Trophoblast cell (in vitro differentiated cells and primary cell): ENCODE data around the gene G3BP2.

Experiments used
- DNase-seq, 2 donors: peaks; one replicate each; pipeline ENCODE4 v3.0.0-alpha.2; 2016
- H2AFZ ChIP-seq: 2 replicates; pipeline ENCODE4 v1.6.1; 2013; ENCODE audit warnings: low read length, moderate library complexity, mild to moderate bottlenecking; ENCODE audit not compliant: insufficient read depth, poor library complexity
- H2AK5ac ChIP-seq: 2 replicates; pipeline ENCODE4 v1.6.1; 2013; ENCODE audit warnings: mild to moderate bottlenecking, low read length
- H2BK120ac ChIP-seq: 2 replicates; pipeline ENCODE4 v1.6.1; 2013; ENCODE audit warnings: low read length, mild to moderate bottlenecking, moderate library complexity; ENCODE audit not compliant: insufficient read depth, poor library complexity
- H2BK12ac ChIP-seq: 2 replicates; pipeline ENCODE4 v1.6.1; 2013; ENCODE audit warnings: mild to moderate bottlenecking, low read length, moderate library complexity
- H2BK5ac ChIP-seq: 2 replicates; pipeline ENCODE4 v1.6.1; 2013; ENCODE audit warnings: low read length, low read depth, moderate library complexity, mild to moderate bottlenecking; ENCODE audit not compliant: poor library complexity
- H3K14ac ChIP-seq: 2 replicates; pipeline ENCODE4 v1.6.1; 2013; ENCODE audit warnings: mild to moderate bottlenecking, low read length
- H3K18ac ChIP-seq: 2 replicates; pipeline ENCODE4 v1.6.1; 2013; ENCODE audit warnings: mild to moderate bottlenecking, low read length
- H3K23ac ChIP-seq: 2 replicates; pipeline ENCODE4 v1.6.1; 2013; ENCODE audit warnings: low read length
- H3K27ac ChIP-seq: 2 replicates; pipeline ENCODE4 v1.5.1; 2013; ENCODE audit warnings: low read depth, mild to moderate bottlenecking, inconsistent platforms, low read length, moderate library complexity
- H3K27me3 ChIP-seq: 2 replicates; pipeline ENCODE4 v1.6.1; 2013; ENCODE audit warnings: inconsistent platforms, mild to moderate bottlenecking, low read length, moderate library complexity; ENCODE audit not compliant: insufficient read depth
- H3K36me3 ChIP-seq, 2 experiments: 1 replicate in 1 of 2; 2 replicates in 1 of 2; pipeline ENCODE4 v1.6.1; 2013; ENCODE audit warnings: low read length in 2 of 2, mild to moderate bottlenecking in 2 of 2, moderate library complexity in 1 of 2; ENCODE audit not compliant: insufficient read depth in 2 of 2, control insufficient read depth in 1 of 2
- H3K4ac ChIP-seq: 2 replicates; pipeline ENCODE4 v1.6.1; 2013; ENCODE audit warnings: low read depth, mild to moderate bottlenecking, low read length, moderate library complexity
- H3K4me1 ChIP-seq, 2 experiments: 1 replicate in 1 of 2; 2 replicates in 1 of 2; pipeline ENCODE4 v1.6.1; 2013; ENCODE audit warnings: low read length in 2 of 2, mild to moderate bottlenecking in 2 of 2, moderate library complexity in 1 of 2; ENCODE audit not compliant: insufficient read depth in 2 of 2, control insufficient read depth in 1 of 2
- H3K4me2 ChIP-seq: 2 replicates; pipeline ENCODE4 v1.6.1; 2013; ENCODE audit warnings: inconsistent platforms, mild to moderate bottlenecking, low read length, moderate library complexity
- H3K4me3 ChIP-seq: 2 replicates; pipeline ENCODE4 v1.5.1; 2013; ENCODE audit warnings: mild to moderate bottlenecking, low read depth, low read length, inconsistent platforms
- H3K79me1 ChIP-seq: one replicate; pipeline ENCODE4 v1.6.1; 2013; ENCODE audit warnings: low read length
- H3K79me2 ChIP-seq: 2 replicates; pipeline ENCODE4 v1.6.1; 2013; ENCODE audit warnings: low read length, mild to moderate bottlenecking; ENCODE audit not compliant: control insufficient read depth, insufficient read depth, poor library complexity
- H3K9ac ChIP-seq: 2 replicates; pipeline ENCODE4 v1.6.1; 2013; ENCODE audit warnings: mild to moderate bottlenecking, low read length
- H3K9me3 ChIP-seq: 2 replicates; pipeline ENCODE4 v1.6.1; 2013; ENCODE audit warnings: low read depth, mild to moderate bottlenecking, control low read depth, inconsistent platforms, low read length; ENCODE audit not compliant: insufficient read depth
- H4K12ac ChIP-seq: 2 replicates; pipeline ENCODE4 v1.6.1; 2013; ENCODE audit warnings: low read depth, mild to moderate bottlenecking, low read length, moderate library complexity
- H4K8ac ChIP-seq: 2 replicates; pipeline ENCODE4 v1.6.1; 2013; ENCODE audit warnings: low read depth, mild to moderate bottlenecking, low read length, moderate library complexity
- H4K91ac ChIP-seq: one replicate; pipeline ENCODE4 v1.6.1; 2013; ENCODE audit warnings: low read depth, mild to moderate bottlenecking, low read length, moderate library complexity
- WGBS: extraction: QIAGEN DNeasy Blood & Tissue Kit; methylation state at CpG from one replicate; pipeline ENCODE4 v1.1.7; 2013; ENCODE audit warnings: missing lambda C conversion rate; ENCODE audit not compliant: insufficient read length, insufficient coverage; ENCODE audit errors: extremely low coverage; 5-methylcytosine and 5-hydroxymethylcytosine counted together

Gene G3BP2

DNA sequence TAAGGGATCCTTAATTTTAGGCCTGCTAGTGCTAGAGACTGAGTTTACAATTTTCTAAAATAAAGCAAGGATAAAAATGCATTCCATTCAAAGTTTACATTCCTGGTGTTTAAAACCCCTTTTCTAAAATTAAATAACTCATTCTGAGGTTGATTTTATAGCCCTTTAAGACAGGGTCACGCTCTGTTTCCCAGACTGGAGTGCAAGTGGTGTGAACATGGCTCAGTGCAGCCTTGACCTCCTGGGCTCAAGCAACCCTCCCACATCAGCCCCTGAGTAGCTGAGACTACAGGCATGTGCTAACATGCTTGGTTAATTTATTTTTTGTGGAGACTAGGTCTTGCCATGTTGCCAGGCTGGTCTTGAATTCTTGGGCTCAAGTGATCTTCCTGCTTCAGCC lies 36.0 kb downstream of the G3BP2 start:
- Histone ChIP-seq H3K27ac (no peak overlapping the region), H3K79me2 (no peaks in the 10 kb centered on the region), H2BK5ac (no peak overlapping the region), H3K18ac (no peak overlapping the region), H3K23ac (no peak overlapping the region), H4K8ac (no peak overlapping the region), H3K79me1 (no peaks in the 10 kb centered on the region), H4K91ac (no peak overlapping the region), H2BK12ac (no peak overlapping the region), H3K14ac (no peak overlapping the region), H3K9me3 (no peaks in the 10 kb centered on the region), H2BK120ac (no peak overlapping the region), H3K4ac (no peak overlapping the region), H4K12ac (no peak overlapping the region), H3K27me3 (no peaks in the 10 kb centered on the region), H3K36me3 (peaks cover 0 to 3% of the 10 kb centered on the region in 2 experiments), H2AK5ac (no peak overlapping the region), H3K4me2 (no peak overlapping the region), H2AFZ (no peak overlapping the region), H3K9ac (no peak overlapping the region), H3K4me1 (no peaks in the 10 kb centered on the region), H3K4me3 (no peak overlapping the region)
- DNase-seq: no peak
- no CpG with 5 or more reads among the region's 1 CpG for WGBS

DNA sequence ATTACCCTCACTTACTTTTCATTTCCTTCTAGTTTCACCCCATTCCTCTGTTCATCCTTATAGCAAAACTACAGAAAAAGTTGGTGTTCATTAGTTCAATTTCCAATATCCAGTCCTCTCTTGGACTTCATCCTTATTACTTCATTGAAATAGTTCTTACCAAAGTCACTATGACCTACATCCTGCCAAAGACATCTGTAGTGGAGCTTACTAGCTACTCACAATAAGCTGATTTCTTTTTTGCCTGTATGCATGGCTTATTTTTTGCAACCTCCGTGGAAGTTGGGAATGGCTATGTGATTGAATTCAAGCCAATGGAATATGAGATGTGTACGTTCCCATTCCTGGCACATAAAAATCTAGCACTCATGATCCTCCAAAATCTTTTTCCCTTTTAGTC lies 38.3 kb downstream of the G3BP2 start:
- H3K18ac ChIP-seq: no peak overlapping the region
- no peak overlapping the region for H2BK12ac ChIP-seq
- no peak overlapping the region for H3K23ac ChIP-seq
- no peaks in the 10 kb centered on the region for H3K27me3 ChIP-seq
- H4K8ac ChIP-seq: no peak overlapping the region
- H4K91ac ChIP-seq: no peak overlapping the region
- H2AFZ ChIP-seq: no peak overlapping the region
- no peak overlapping the region for H3K4me3 ChIP-seq
- WGBS: no CpG with 5 or more reads among the region's 2 CpGs
- H3K4me1 ChIP-seq: peaks cover 3 to 4% of the 10 kb centered on the region in 2 experiments
- H3K4ac ChIP-seq: no peak overlapping the region
- no peak overlapping the region for H3K14ac ChIP-seq
- no peak overlapping the region for H3K9ac ChIP-seq
- H2BK5ac ChIP-seq: no peak overlapping the region
- no peak overlapping the region for H2AK5ac ChIP-seq
- no peak overlapping the region for H4K12ac ChIP-seq
- no peaks in the 10 kb centered on the region for H3K79me1 ChIP-seq
- H3K36me3 ChIP-seq: no peaks in the 10 kb centered on the region
- H2BK120ac ChIP-seq: no peak overlapping the region
- no peaks in the 10 kb centered on the region for H3K79me2 ChIP-seq
- no peak overlapping the region for H3K27ac ChIP-seq
- no peak for DNase-seq
- H3K9me3 ChIP-seq: no peaks in the 10 kb centered on the region
- no peak overlapping the region for H3K4me2 ChIP-seq

DNA sequence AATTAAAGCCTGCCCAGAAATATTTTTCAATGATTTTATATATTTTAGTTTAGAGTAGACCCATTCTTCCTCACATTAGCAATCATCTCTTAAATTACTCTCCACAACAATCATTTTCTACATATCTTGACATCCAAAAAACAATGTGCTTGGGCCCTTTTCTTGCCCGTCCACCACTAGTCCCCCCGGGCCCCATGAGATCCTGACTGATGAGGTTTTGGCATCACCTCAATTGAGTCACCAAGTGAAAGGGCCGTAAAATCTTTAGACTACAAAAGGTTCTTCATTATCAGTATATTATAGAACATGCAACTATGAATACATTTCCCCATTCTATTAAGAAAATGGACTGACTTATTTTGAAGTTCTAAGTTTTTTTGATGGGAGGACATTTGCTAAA lies 38.9 kb downstream of the G3BP2 start:
- Histone ChIP-seq H2BK12ac (no peak overlapping the region), H4K8ac (no peak overlapping the region), H3K4me1 (peaks cover 3 to 4% of the 10 kb centered on the region in 2 experiments), H3K27me3 (no peaks in the 10 kb centered on the region), H3K4me3 (no peak overlapping the region), H3K23ac (no peak overlapping the region), H3K18ac (no peak overlapping the region), H3K79me2 (no peaks in the 10 kb centered on the region), H3K9ac (no peak overlapping the region), H2AFZ (no peak overlapping the region), H3K36me3 (no peaks in the 10 kb centered on the region), H3K9me3 (no peaks in the 10 kb centered on the region), H2BK120ac (no peak overlapping the region), H2AK5ac (no peak overlapping the region), H3K79me1 (no peaks in the 10 kb centered on the region), H2BK5ac (no peak overlapping the region), H4K91ac (no peak overlapping the region), H3K4me2 (no peak overlapping the region), H4K12ac (no peak overlapping the region), H3K4ac (no peak overlapping the region), H3K27ac (no peak overlapping the region), H3K14ac (no peak overlapping the region)
- WGBS: no CpG with 5 or more reads among the region's 3 CpGs
- DNase-seq: no peak

DNA sequence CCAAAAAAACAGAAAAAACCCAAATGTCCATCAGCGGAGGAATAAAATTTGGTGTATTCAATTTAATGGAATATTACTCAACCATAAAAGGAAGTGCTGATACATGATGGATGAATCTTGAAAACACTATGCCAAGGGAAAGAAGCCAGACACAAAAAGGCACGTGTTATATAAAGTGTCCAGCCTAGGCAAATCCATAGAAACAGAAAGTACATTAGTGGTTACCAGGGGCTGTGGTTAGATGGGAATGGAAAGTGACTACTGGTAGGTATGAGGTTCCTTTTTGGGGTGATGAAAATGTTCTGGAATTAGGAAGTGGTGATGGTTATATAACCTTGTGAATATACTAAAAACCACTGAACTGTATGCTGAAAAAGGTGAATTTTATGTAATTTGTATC lies 39.4 kb downstream of the G3BP2 start:
- H3K27me3 ChIP-seq: no peaks in the 10 kb centered on the region
- no peaks in the 10 kb centered on the region for H3K79me2 ChIP-seq
- no peaks in the 10 kb centered on the region for H3K79me1 ChIP-seq
- no peak overlapping the region for H2BK5ac ChIP-seq
- no peak overlapping the region for H3K27ac ChIP-seq
- H3K36me3 ChIP-seq: no peaks in the 10 kb centered on the region
- no peak overlapping the region for H3K4me3 ChIP-seq
- no peak for DNase-seq
- no peak overlapping the region for H4K12ac ChIP-seq
- H2BK12ac ChIP-seq: no peak overlapping the region
- no peak overlapping the region for H2AFZ ChIP-seq
- peaks cover 3 to 4% of the 10 kb centered on the region in 2 experiments for H3K4me1 ChIP-seq
- no peak overlapping the region for H3K18ac ChIP-seq
- no peak overlapping the region for H2AK5ac ChIP-seq
- no peak overlapping the region for H3K4me2 ChIP-seq
- no peak overlapping the region for H3K9ac ChIP-seq
- H2BK120ac ChIP-seq: no peak overlapping the region
- H3K9me3 ChIP-seq: no peaks in the 10 kb centered on the region
- no peak overlapping the region for H3K4ac ChIP-seq
- H3K23ac ChIP-seq: no peak overlapping the region
- no peak overlapping the region for H4K8ac ChIP-seq
- H4K91ac ChIP-seq: no peak overlapping the region
- H3K14ac ChIP-seq: no peak overlapping the region
- no CpG with 5 or more reads among the region's 2 CpGs for WGBS
